Measurements from ENCODE around the gene WWOX. TPM values are rescaled to one million over a fixed set of nuclear protein-coding genes. Genes with fewer than 3 reads are reported as not detected.

WWOX gene
- total RNA-seq, 3 donors from 2014 or later (not counting 1 experiment from before 2014, with no cell fraction given), result 21.0 to 29.8 (median 27.0) TPM

GRCh38 chr16:78732696-78733095, 633.2 kb downstream of the WWOX start:
- no peaks in the 10 kb centered on the region for H3K27me3 ChIP-seq (ENCODE audit: control insufficient read depth, insufficient read depth, low read length)
- DNase-seq, result no peak

GRCh38 chr16:78735337-78735736, 635.9 kb downstream of the WWOX start:
- TF ChIP-seq CTCF (IDR thresholded peaks at IDR 0.05), result no peak
- DNase-seq, result no peak
- Histone ChIP-seq H3K4me3 (ENCODE audit: low read length) (no peak overlapping the region), H3K27ac (ENCODE audit: low read length) (no peak overlapping the region), H3K9me3 (ENCODE audit: control insufficient read depth, insufficient read depth, low read length) (no peaks in the 10 kb centered on the region), H3K4me1 (ENCODE audit: control insufficient read depth, insufficient read depth, low read length) (no peaks in the 10 kb centered on the region), H3K27me3 (ENCODE audit: control insufficient read depth, insufficient read depth, low read length) (no peaks in the 10 kb centered on the region), H3K36me3 (ENCODE audit: control insufficient read depth, insufficient read depth, low read length) (no peaks in the 10 kb centered on the region)
- ATAC-seq, result no peak
- Mint-ChIP-seq H3K4me1 (no peaks in the 10 kb centered on the region), H3K4me3 (no peak overlapping the region), H3K27me3 (ENCODE audit: low read depth in 2 of 2) (peaks cover 7 to 18% of the 10 kb centered on the region in 2 donors), H3K36me3 (no peaks in the 10 kb centered on the region), H3K9me3 (no peaks in the 10 kb centered on the region), H3K27ac (no peak overlapping the region)
- WGBS (ENCODE audit: insufficient coverage), result 90% methylated on average over 6 of the region's 6 CpGs
- intact Hi-C loops (cut with micrococcal nuclease), result no loop called here

More at GRCh38 chr16:78732696-78733095, 633.2 kb downstream of the WWOX start:
- 92% methylated on average over 6 of the region's 7 CpGs for WGBS (ENCODE audit: insufficient coverage)
- H3K27ac ChIP-seq (ENCODE audit: low read length), result no peak overlapping the region
- no peak overlapping the region for H3K4me3 ChIP-seq (ENCODE audit: low read length)
- H3K4me1 ChIP-seq (ENCODE audit: control insufficient read depth, insufficient read depth, low read length), result no peaks in the 10 kb centered on the region
- Mint-ChIP-seq H3K27ac (no peak overlapping the region), H3K4me3 (no peak overlapping the region), H3K27me3 (ENCODE audit: low read depth in 2 of 2) (peaks cover 3 to 8% of the 10 kb centered on the region in 2 donors), H3K4me1 (no peaks in the 10 kb centered on the region), H3K9me3 (no peaks in the 10 kb centered on the region), H3K36me3 (no peaks in the 10 kb centered on the region)
- no peaks in the 10 kb centered on the region for H3K9me3 ChIP-seq (ENCODE audit: control insufficient read depth, insufficient read depth, low read length)
- intact Hi-C loops (cut with micrococcal nuclease), result no loop called here
- no peaks in the 10 kb centered on the region for H3K36me3 ChIP-seq (ENCODE audit: control insufficient read depth, insufficient read depth, low read length)
- TF ChIP-seq CTCF (IDR thresholded peaks at IDR 0.05), result no peak
- no peak for ATAC-seq

GRCh38 chr16:78737630-78738029, 638.2 kb downstream of the WWOX start:
- Mint-ChIP-seq H3K4me1 (peaks cover 9% of the 10 kb centered on the region in 2 donors), H3K4me3 (no peak overlapping the region), H3K9me3 (no peaks in the 10 kb centered on the region), H3K27me3 (ENCODE audit: low read depth in 2 of 2) (peaks cover 7 to 18% of the 10 kb centered on the region in 2 donors), H3K27ac (no peak overlapping the region), H3K36me3 (no peaks in the 10 kb centered on the region)
- ATAC-seq (no peak), DNase-seq (no peak)
- Histone ChIP-seq H3K27ac (ENCODE audit: low read length) (no peak overlapping the region), H3K27me3 (ENCODE audit: control insufficient read depth, insufficient read depth, low read length) (no peaks in the 10 kb centered on the region), H3K4me1 (ENCODE audit: control insufficient read depth, insufficient read depth, low read length) (peaks cover 13% of the 10 kb centered on the region), H3K36me3 (ENCODE audit: control insufficient read depth, insufficient read depth, low read length) (no peaks in the 10 kb centered on the region), H3K4me3 (ENCODE audit: low read length) (no peak overlapping the region), H3K9me3 (ENCODE audit: control insufficient read depth, insufficient read depth, low read length) (no peaks in the 10 kb centered on the region)
- TF ChIP-seq CTCF (IDR thresholded peaks at IDR 0.05), result no peak
- intact Hi-C loops (cut with micrococcal nuclease), result no loop called here
- 95% methylated on average over 1 of the region's 2 CpGs for WGBS (ENCODE audit: insufficient coverage)

- WGBS (ENCODE audit: insufficient coverage), result 97% methylated on average over 5 of the region's 5 CpGs
- DNase-seq (no peak), ATAC-seq (no peak)
- no peak overlapping the region for H3K4me3 Mint-ChIP-seq
- H3K27ac Mint-ChIP-seq, result no peak overlapping the region
- Histone ChIP-seq H3K9me3 (ENCODE audit: control insufficient read depth, insufficient read depth, low read length) (no peaks in the 10 kb centered on the region), H3K4me1 (ENCODE audit: control insufficient read depth, insufficient read depth, low read length) (peaks cover 20% of the 10 kb centered on the region), H3K27ac (ENCODE audit: low read length) (no peak overlapping the region), H3K36me3 (ENCODE audit: control insufficient read depth, insufficient read depth, low read length) (no peaks in the 10 kb centered on the region), H3K4me3 (ENCODE audit: low read length) (no peak overlapping the region), H3K27me3 (ENCODE audit: control insufficient read depth, insufficient read depth, low read length) (no peaks in the 10 kb centered on the region)
- peaks cover 17% of the 10 kb centered on the region in 2 donors for H3K4me1 Mint-ChIP-seq
- intact Hi-C loops (cut with micrococcal nuclease), result no loop called here
- peaks cover 7 to 18% of the 10 kb centered on the region in 2 donors for H3K27me3 Mint-ChIP-seq (ENCODE audit: low read depth in 2 of 2)
- no peaks in the 10 kb centered on the region for H3K9me3 Mint-ChIP-seq
- H3K36me3 Mint-ChIP-seq, result no peaks in the 10 kb centered on the region
- TF ChIP-seq CTCF (IDR thresholded peaks at IDR 0.05), result no peak
Observed at GRCh38 chr16:78738557-78738956, 639.1 kb downstream of the WWOX start.

Data from natural killer cell (primary cell).